Measurements from ENCODE around the gene LY6G6C. TPM values are rescaled to one million over a fixed set of nuclear protein-coding genes. Genes with fewer than 3 reads are reported as not detected.

The LY6G6C gene
- total and polyA plus RNA-seq, 2 donors (not counting 1 experiment from before 2014, with no cell fraction given) = 0.13 TPM; not detected in 1

GRCh38 chr6:31691078-31691463 is 30.5 kb downstream of the LY6G6C start:
- Histone ChIP-seq H3K9ac (ENCODE audit: low read length) (no peak overlapping the region), H3K4me1 (ENCODE audit: control insufficient read depth in 2 of 2, insufficient read depth in 2 of 2, low read length in 2 of 2) (peaks cover 10 to 18% of the 10 kb centered on the region in 2 donors), H2AFZ (ENCODE audit: insufficient read depth, low read depth, low read length, poor library complexity, severe bottlenecking) (no peak overlapping the region), H3K36me3 (replicated peaks in 1 of 2; ENCODE audit: control extremely low read depth in 1 of 2, control insufficient read depth in 1 of 2, extremely low read depth in 1 of 2, insufficient read depth in 2 of 2, low read length in 1 of 2) (peaks cover 0 to 84% of the 10 kb centered on the region in 2 experiments), H4K20me1 (ENCODE audit: control insufficient read depth, insufficient read depth, low read length, poor library complexity, severe bottlenecking) (no peaks in the 10 kb centered on the region), H3K9me3 (ENCODE audit: control extremely low read depth in 1 of 3, control insufficient read depth in 2 of 3, insufficient read depth in 1 of 3, low read length in 2 of 3) (no peaks in the 10 kb centered on the region), H3K4me2 (replicated peaks; ENCODE audit: low read depth, low read length, poor library complexity, severe bottlenecking) (no peak overlapping the region), H3K4me3 (ENCODE audit: control extremely low read depth in 1 of 5, extremely low read depth in 1 of 5, insufficient read depth in 1 of 5, low read depth in 2 of 5, low read length in 4 of 5) (no peak overlapping the region), H3K27ac (ENCODE audit: low read length in 2 of 2) (no peak overlapping the region), H3K27me3 (replicated peaks in 1 of 4; ENCODE audit: control extremely low read depth in 1 of 4, control insufficient read depth in 3 of 4, insufficient read depth in 4 of 4, low read length in 3 of 4) (no peaks in the 10 kb centered on the region), H3K79me2 (ENCODE audit: control insufficient read depth, insufficient read depth, low read length) (no peaks in the 10 kb centered on the region)
- CTCF ChIA-PET = interaction anchor here (0.9 to 1.6 kb wide), 3 partner anchors 79 to 140 kb away, joined by 3 to 4 read pairs (median 3); no protein-coding TSS in a partner anchor
- intact Hi-C loops (cut with micrococcal nuclease) = no loop called here
- H3K4me3 Mint-ChIP-seq = no peak overlapping the region
- 100% methylated on average over 2 of the region's 6 CpGs for WGBS (ENCODE audit: insufficient coverage)
- POLR2A ChIA-PET = no interaction called here
- H3K27ac Mint-ChIP-seq = no peak overlapping the region
- no peaks in the 10 kb centered on the region for H3K27me3 Mint-ChIP-seq
- no peaks in the 10 kb centered on the region for H3K9me3 Mint-ChIP-seq (ENCODE audit: insufficient read depth)
- ATAC-seq (ENCODE audit: low read depth) (no peak), DNase-seq (no peak)
- H3K4me1 Mint-ChIP-seq = peaks cover 17% of the 10 kb centered on the region
- TF ChIP-seq CTCF (IDR thresholded peaks at IDR 0.05) = no peak
- no peak for TF ChIP-seq EZH2 (IDR thresholded peaks at IDR 0.05; ENCODE audit: borderline replicate concordance, insufficient read depth, low read depth, low read length, poor library complexity, severe bottlenecking)

- Histone ChIP-seq H3K27ac (ENCODE audit: low read length in 2 of 2) (peak overlapping the region in 1 of 2 donors; percentile 32), H4K20me1 (ENCODE audit: control insufficient read depth, insufficient read depth, low read length, poor library complexity, severe bottlenecking) (no peaks in the 10 kb centered on the region), H3K36me3 (replicated peaks in 1 of 2; ENCODE audit: control extremely low read depth in 1 of 2, control insufficient read depth in 1 of 2, extremely low read depth in 1 of 2, insufficient read depth in 2 of 2, low read length in 1 of 2) (peaks cover 0 to 86% of the 10 kb centered on the region in 2 experiments), H3K4me1 (ENCODE audit: control insufficient read depth in 2 of 2, insufficient read depth in 2 of 2, low read length in 2 of 2) (peaks cover 10 to 18% of the 10 kb centered on the region in 2 donors), H3K4me3 (ENCODE audit: control extremely low read depth in 1 of 5, extremely low read depth in 1 of 5, insufficient read depth in 1 of 5, low read depth in 2 of 5, low read length in 4 of 5) (no peak overlapping the region), H3K27me3 (replicated peaks in 1 of 4; ENCODE audit: control extremely low read depth in 1 of 4, control insufficient read depth in 3 of 4, insufficient read depth in 4 of 4, low read length in 3 of 4) (no peaks in the 10 kb centered on the region), H3K4me2 (replicated peaks; ENCODE audit: low read depth, low read length, poor library complexity, severe bottlenecking) (no peak overlapping the region), H3K79me2 (ENCODE audit: control insufficient read depth, insufficient read depth, low read length) (no peaks in the 10 kb centered on the region), H3K9ac (ENCODE audit: low read length) (no peak overlapping the region), H2AFZ (ENCODE audit: insufficient read depth, low read depth, low read length, poor library complexity, severe bottlenecking) (no peak overlapping the region), H3K9me3 (ENCODE audit: control extremely low read depth in 1 of 3, control insufficient read depth in 2 of 3, insufficient read depth in 1 of 3, low read length in 2 of 3) (no peaks in the 10 kb centered on the region)
- Mint-ChIP-seq H3K9me3 (ENCODE audit: insufficient read depth) (no peaks in the 10 kb centered on the region), H3K27me3 (no peaks in the 10 kb centered on the region), H3K27ac (no peak overlapping the region), H3K4me3 (no peak overlapping the region), H3K4me1 (peaks cover 17% of the 10 kb centered on the region)
- intact Hi-C loops (cut with micrococcal nuclease) = no loop called here
- no peak for ATAC-seq (ENCODE audit: low read depth)
- CTCF ChIA-PET = interaction anchor here (0.9 to 1.6 kb wide), 3 partner anchors 79 to 140 kb away, joined by 3 to 4 read pairs (median 3); no protein-coding TSS in a partner anchor
- TF ChIP-seq EZH2 (IDR thresholded peaks at IDR 0.05; ENCODE audit: borderline replicate concordance, insufficient read depth, low read depth, low read length, poor library complexity, severe bottlenecking) = no peak
- no peak for TF ChIP-seq CTCF (IDR thresholded peaks at IDR 0.05)
- POLR2A ChIA-PET = interaction anchor here (0.6 kb wide), 1 partner anchor 8 kb away, joined by 4 read pairs; no protein-coding TSS in a partner anchor
- no peak for DNase-seq
- WGBS (ENCODE audit: insufficient coverage) = 89% methylated on average over 4 of the region's 10 CpGs
These were observed 31.1 kb downstream of the LY6G6C start for GRCh38 chr6:31690231-31691077.
